Fibroblast of the aortic adventitia (primary cell): ENCODE data around the gene PLXNB2. TPM values are rescaled to one million over a fixed set of nuclear protein-coding genes. Genes with fewer than 3 reads are reported as not detected.
A peak's percentile ranks its signal among the peaks of the same experiment; 100 is the strongest.

Experiments used
- DNase-seq: peaks from one replicate; pipeline ENCODE4 v3.0.0-alpha.2; 2010; ENCODE audit warnings: low read depth
- H3K4me3 ChIP-seq: 2 replicates; pipeline ENCODE4 v1.5.1; 2011; ENCODE audit warnings: low read depth, mild to moderate bottlenecking, control low read depth, low read length, moderate library complexity
- total RNA-seq: library from RNA; depleted of rRNA; stranded (reverse); fragments of >200 nt; gene quantifications from 2 replicates; pipeline ENCODE4 v1.2.3, GENCODE V29; 2012; ENCODE audit warnings: low replicate concordance
- TF ChIP-seq, protein P1 (sequence below): IDR thresholded peaks from 2 replicates; pipeline ENCODE4 v1.5.1; 2011; ENCODE audit warnings: mild to moderate bottlenecking, low read length, control low read depth, inconsistent platforms; ENCODE audit not compliant: insufficient read depth

PLXNB2 gene
- total RNA-seq, 1 donor, result 130 TPM

DNA sequence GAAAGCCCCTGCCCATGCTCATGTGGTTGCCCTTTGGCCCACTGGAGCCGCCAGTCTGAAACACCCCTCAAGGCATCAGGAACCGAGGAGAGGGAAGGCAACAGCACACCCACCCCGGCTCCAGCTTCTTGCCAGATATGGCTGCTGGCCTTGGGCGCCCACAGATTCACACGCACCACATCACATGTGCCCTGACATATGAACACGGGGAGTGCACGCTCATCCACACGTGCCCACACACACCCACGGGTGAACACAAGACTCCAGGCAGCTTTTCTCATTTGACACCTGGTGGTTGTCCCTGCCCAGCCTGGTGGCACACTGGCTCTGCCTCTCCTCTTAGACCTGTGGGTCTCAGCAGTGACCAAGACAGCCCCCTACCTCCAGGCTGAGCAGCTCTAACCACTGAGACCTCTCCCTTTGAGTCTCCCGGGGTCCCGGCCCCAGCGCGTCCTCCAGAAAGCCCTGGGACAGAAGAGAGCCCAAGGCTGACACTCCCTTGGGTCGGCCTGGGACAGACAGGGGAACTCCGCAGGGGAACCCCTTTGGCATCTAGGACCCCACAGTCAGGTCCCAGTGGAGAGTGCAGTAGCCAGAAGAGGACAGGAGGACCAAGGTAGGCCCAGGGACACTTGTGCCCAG, 43.2 kb downstream of the PLXNB2 start:
- no peak for DNase-seq
- TF ChIP-seq, protein P1, sequence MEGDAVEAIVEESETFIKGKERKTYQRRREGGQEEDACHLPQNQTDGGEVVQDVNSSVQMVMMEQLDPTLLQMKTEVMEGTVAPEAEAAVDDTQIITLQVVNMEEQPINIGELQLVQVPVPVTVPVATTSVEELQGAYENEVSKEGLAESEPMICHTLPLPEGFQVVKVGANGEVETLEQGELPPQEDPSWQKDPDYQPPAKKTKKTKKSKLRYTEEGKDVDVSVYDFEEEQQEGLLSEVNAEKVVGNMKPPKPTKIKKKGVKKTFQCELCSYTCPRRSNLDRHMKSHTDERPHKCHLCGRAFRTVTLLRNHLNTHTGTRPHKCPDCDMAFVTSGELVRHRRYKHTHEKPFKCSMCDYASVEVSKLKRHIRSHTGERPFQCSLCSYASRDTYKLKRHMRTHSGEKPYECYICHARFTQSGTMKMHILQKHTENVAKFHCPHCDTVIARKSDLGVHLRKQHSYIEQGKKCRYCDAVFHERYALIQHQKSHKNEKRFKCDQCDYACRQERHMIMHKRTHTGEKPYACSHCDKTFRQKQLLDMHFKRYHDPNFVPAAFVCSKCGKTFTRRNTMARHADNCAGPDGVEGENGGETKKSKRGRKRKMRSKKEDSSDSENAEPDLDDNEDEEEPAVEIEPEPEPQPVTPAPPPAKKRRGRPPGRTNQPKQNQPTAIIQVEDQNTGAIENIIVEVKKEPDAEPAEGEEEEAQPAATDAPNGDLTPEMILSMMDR, result no peak
- no peak overlapping the region for H3K4me3 ChIP-seq

DNA sequence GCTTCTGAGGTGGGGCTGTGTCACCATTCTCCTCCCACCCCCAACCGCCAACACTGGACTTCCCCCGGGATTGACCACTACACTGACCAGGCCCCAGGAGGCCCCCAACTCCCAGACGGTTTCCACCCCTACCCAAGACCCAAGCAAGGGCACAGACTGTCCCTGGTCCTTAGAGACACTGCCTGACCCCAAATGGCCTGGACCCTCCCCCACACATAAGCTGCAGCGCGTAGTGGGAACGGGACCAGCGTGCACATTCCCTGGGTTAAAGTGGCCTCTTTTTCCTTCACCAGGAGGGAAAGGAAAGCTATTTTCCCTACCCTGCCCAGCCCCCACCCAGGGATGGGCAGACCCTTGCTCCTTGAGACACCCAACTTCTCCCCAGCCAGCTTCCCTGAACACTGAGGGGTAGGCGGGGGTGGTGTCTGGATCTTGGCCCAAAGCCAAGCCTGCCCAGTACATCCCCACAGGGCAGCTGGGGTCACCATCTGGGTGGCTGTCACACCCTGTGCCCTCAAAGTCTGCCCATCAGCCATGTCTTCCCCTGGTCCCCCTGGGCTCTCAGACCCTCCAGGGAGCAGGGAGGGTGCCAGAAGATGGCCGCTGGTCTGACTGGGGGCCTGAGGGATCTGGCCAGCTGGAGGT, 44.4 kb downstream of the PLXNB2 start:
- H3K4me3 ChIP-seq, result no peak overlapping the region
- TF ChIP-seq, protein P1, result no peak
- DNase-seq, result no peak

DNA sequence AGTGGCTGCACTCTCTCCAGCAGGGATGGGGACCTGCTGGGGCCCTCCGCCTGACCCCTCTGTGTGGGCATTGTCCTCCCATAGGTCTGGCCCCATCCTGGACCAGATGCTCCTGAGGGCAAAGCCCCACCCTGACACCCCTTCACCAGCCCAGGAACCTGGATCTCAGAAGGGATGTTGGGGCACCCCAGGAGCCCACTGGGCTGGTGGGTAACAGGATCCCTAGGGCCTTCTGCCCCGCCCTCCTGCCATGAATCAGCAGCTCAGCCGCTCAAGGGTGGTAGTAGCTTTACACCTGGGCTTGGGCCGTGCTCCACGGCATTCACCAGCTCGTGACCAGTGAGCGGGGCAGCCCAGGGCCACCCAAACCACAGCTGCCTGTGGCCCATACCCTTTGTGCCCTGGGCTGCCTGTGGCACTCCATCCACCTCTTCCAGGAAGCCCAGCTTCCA, 45.0 kb downstream of the PLXNB2 start:
- no peak for DNase-seq
- TF ChIP-seq, protein P1, result no peak
- no peak overlapping the region for H3K4me3 ChIP-seq

DNA sequence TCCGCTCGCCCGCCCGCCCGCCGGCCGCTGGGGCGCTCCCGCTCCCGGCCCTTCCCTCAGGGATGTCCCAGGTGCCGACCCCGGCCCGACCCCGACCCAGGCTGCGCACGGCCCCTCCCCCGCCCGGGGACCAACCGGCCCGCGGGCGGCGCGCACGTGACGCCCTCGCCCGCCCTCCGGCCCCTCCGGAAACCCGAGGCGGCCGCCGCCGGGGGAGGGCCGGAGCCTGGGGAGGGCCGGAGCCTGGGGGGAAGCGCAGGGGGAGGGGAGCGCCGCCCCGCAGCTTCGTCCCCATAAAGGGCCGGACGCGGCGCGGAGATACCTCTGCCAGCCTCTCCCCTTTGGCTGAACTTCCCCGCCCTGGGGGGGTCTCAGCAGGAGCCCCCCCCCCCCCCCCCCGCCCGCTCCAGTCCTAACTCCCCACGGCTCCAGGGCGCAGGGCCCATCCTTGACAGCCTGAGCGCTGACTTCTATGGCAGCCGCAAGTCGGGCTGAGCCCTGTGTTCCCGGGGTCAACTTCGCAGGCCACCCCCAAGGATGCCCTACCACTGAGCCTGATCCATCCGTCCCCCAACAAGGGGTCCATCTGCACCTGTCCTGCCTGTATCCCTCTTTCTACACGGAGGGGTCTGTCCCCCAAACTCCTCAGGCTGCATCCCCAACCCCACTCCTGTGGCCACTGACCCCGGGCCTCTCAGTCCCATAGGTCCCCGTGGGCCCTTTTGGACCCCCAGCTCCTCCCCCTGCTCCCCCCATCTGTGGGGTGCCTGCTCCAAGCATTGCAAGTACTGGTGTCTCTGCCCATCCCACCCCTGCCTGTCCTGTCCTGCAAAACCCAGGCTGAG, 45.6 kb downstream of the PLXNB2 start, which contains the start of gene MAPK12:
Gene MAPK12, minus strand, starts transcription at position 69 of the 845 bp plus-strand sequence. CDS start 174 bp downstream, outside the sequence.
- TF ChIP-seq, protein P1, result no peak
- no peak for DNase-seq
- peak within 1 kb of the TSS; percentile 76 for H3K4me3 ChIP-seq

DNA sequence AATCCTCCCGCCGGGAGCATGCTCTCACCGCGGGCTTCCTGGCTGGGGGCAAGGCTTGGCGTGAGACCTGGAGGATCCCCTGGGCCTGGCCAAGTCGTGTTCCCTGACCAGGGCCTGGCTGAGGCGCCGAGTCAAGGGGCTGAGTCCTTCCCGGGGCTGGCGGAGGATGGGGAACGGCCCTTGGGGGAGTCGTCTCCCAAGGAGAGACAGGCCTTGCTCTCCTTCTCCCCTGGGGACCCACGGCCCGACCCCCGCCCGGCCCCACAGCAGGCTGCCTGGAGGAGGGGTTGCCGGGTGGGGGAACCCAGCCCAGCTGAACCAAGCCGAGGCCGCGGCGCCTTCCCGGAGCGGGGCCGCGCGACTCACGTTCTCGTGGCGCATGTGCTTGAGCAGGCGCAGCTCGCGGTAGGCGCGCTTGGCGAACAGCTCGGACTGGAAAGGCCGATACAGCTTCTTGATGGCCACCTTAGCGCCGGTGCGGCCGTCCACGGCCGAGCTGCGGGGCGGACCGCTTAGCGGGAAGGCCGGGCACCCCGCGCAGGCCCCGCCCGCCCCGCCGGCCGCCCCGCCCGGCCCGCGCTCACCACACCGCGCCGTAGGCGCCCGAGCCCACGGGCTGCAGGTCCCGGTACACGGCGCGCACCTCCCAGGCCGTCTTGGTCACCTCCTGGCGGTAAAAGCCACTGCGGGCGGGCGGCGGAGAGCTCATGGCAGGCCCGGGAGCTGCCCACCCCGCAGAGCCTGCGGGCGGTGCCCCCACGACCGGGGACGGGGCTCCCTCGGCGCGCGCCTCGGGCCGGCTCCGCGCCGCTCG, 46.4 kb downstream of the PLXNB2 start:
- TF ChIP-seq, protein P1, result no peak
- H3K4me3 ChIP-seq, result peak overlapping the region; percentile 76
- DNase-seq, result peak; percentile 57

DNA sequence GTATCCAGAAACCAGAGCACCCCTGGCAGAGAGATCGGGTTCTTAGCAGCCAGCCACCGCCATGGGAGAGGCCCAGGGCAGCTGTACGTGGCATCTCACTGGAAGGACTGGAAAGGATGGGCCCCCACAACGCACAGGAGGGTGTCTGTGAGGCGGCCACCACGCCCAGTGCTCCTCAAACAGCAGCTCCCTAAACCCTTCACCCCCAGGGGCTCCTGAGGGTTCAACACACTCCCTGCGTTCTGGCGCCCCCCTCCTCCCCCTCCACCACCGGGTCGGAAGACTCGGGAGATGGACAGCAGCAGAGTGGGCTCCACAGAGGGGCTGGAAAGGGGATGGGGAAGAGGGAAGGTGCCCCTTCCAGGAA, 47.0 kb downstream of the PLXNB2 start:
- TF ChIP-seq, protein P1, result no peak
- no peak for DNase-seq
- H3K4me3 ChIP-seq, result peak overlapping the region; percentile 76
